K562 (cell line): ENCODE results near the gene PRIM1. TPM values are rescaled to one million over a fixed set of nuclear protein-coding genes. Genes with fewer than 3 reads are reported as not detected.

Source experiments
- ATAC-seq: fragments of 200-7000 bp; cut with Tn5 transposase; 3 replicates; pipeline ENCODE4 v1.9.1; 2020; ENCODE audit warnings: moderate library complexity
- BruUV-seq: library from RNA; stranded (reverse); fragments of 400-500 nt; replicated peaks from 2 replicates; lab custom pipeline; 2021; lab: Mats Ljungman, UMichigan
- CTCF ChIA-PET: fragments of 300-600 bp; formaldehyde crosslinking; extraction: SDS; loops from one replicate; lab custom pipeline; 2021; ENCODE audit warnings: low intra/inter-chr PET ratio; lab: Yijun Ruan, JAX
- POLR2A ChIA-PET: fragments of 300-600, 350-650 bp; sonication (Branson Sonifier 250); formaldehyde crosslinking; extraction: SDS; loops from one replicate; lab custom pipeline; 2021; ENCODE audit warnings: antibody characterized with exemption, inconsistent platforms; lab: Yijun Ruan, JAX
- DNase-seq, 4 experiments: peaks; one replicate each; pipeline versions ENCODE4 v3.0.0 to v3.0.0-alpha.2; 2011 to 2018; ENCODE audit warnings: low spot score in 3 of 4, mixed read lengths in 3 of 4; ENCODE audit errors: extremely low read depth in 1 of 4
- FAIRE-seq: peaks from 2 replicates; lab custom pipeline; 2011; peaks lifted over from hg19 to GRCh38; lab: Jason Lieb, UNC
- H2AFZ ChIP-seq: 2 replicates; pipeline ENCODE4 v1.6.0; 2011; ENCODE audit warnings: low read depth, low read length, control low read depth, inconsistent platforms
- H3K27ac ChIP-seq: fragments of 200-600 bp; 3 replicates; pipeline ENCODE4 v1.8.0; 2011; ENCODE audit warnings: low read depth, mild to moderate bottlenecking, control low read depth, inconsistent platforms, low read length, moderate library complexity, mixed read lengths; ENCODE audit errors: extremely low read depth
- H3K27me3 ChIP-seq, 2 experiments: fragments of 300-600 bp in 1 of 2; 2 replicates in 1 of 2; 3 replicates in 1 of 2; pipeline versions ENCODE4 v1.6.0 to v1.8.0; 2011; ENCODE audit warnings: inconsistent platforms in 2 of 2, low read length in 2 of 2, mild to moderate bottlenecking in 1 of 2, mixed read lengths in 1 of 2, moderate library complexity in 1 of 2; ENCODE audit not compliant: control insufficient read depth in 2 of 2, insufficient read depth in 2 of 2
- H3K36me3 ChIP-seq: fragments of 300-600 bp; 3 replicates; pipeline ENCODE4 v1.8.0; 2011; ENCODE audit warnings: mild to moderate bottlenecking, low read length, inconsistent platforms; ENCODE audit not compliant: control insufficient read depth, insufficient read depth
- H3K4me1 ChIP-seq, 2 experiments: fragments of 200-600 bp in 1 of 2; replicated peaks in 1 of 2; 2 replicates in 1 of 2; 3 replicates in 1 of 2; pipeline versions ENCODE4 v1.5.1 to v1.8.0; 2011; ENCODE audit warnings: inconsistent platforms in 2 of 2, low read length in 2 of 2, mild to moderate bottlenecking in 1 of 2, mixed read lengths in 1 of 2, moderate library complexity in 1 of 2; ENCODE audit not compliant: control insufficient read depth in 2 of 2, insufficient read depth in 2 of 2
- H3K4me2 ChIP-seq: 2 replicates; pipeline ENCODE4 v1.6.1; 2011; ENCODE audit warnings: low read length, control low read depth, inconsistent platforms, mixed read lengths; ENCODE audit not compliant: insufficient read depth
- H3K4me3 ChIP-seq: fragments of 200-600 bp; sonication (generic), shearing (Covaris generic); 2 replicates; pipeline ENCODE4 v1.5.1; 2016; ENCODE audit warnings: control low read depth, inconsistent platforms
- H3K79me2 ChIP-seq: fragments of 200-600 bp; 3 replicates; pipeline ENCODE4 v1.8.0; 2011; ENCODE audit warnings: low read length, inconsistent platforms; ENCODE audit not compliant: control insufficient read depth, insufficient read depth
- H3K9ac ChIP-seq, 2 experiments: 2 replicates each; pipeline versions ENCODE4 v1.6.0 to v1.6.1; 2011; ENCODE audit warnings: low read depth in 2 of 2, low read length in 2 of 2, control low read depth in 1 of 2, inconsistent platforms in 1 of 2, mild to moderate bottlenecking in 1 of 2, mixed read lengths in 1 of 2; ENCODE audit not compliant: insufficient read depth in 1 of 2
- H3K9me1 ChIP-seq: one replicate; pipeline ENCODE4 v1.6.0; 2011; ENCODE audit warnings: inconsistent platforms, mild to moderate bottlenecking, low read length, moderate library complexity; ENCODE audit not compliant: control insufficient read depth, insufficient read depth
- H3K9me3 ChIP-seq: replicated peaks from 2 replicates; pipeline ENCODE4 v1.5.1; 2011; ENCODE audit warnings: low read depth, low read length, inconsistent platforms; ENCODE audit not compliant: control insufficient read depth, insufficient read depth
- H4K20me1 ChIP-seq: replicated peaks from 2 replicates; pipeline ENCODE4 v1.6.1; 2011; ENCODE audit warnings: low read length, inconsistent platforms, mixed read lengths; ENCODE audit not compliant: control insufficient read depth, insufficient read depth
- CHD1 ChIP-seq: fragments of 200-600 bp; sonication (generic); IDR thresholded peaks from one replicate; pipeline ENCODE4 v1.6.1; 2012; ENCODE audit warnings: mild to moderate bottlenecking, moderate library complexity, low read length, inconsistent platforms
- CREM ChIP-seq: IDR thresholded peaks from 2 replicates; pipeline ENCODE4 v1.6.1; 2014; ENCODE audit warnings: antibody characterized with exemption, low read depth
- ESRRB ChIP-seq: fragments of 250-450 bp; sonication (Bioruptor Pico); IDR thresholded peaks from 2 replicates; pipeline ENCODE4 v1.5.0; 2020; ENCODE audit warnings: mild to moderate bottlenecking, moderate library complexity, borderline replicate concordance
- HDAC1 ChIP-seq, 2 experiments: fragments of 450-650 bp; IDR thresholded peaks; 2 replicates each; pipeline ENCODE4 v1.6.1; 2016 to 2017; ENCODE audit warnings: inconsistent platforms in 1 of 2, mild to moderate bottlenecking in 1 of 2, moderate library complexity in 1 of 2
- HES1 ChIP-seq: fragments of 450-650 bp; IDR thresholded peaks from 2 replicates; pipeline ENCODE4 v1.6.1; 2016; ENCODE audit warnings: low read depth, mild to moderate bottlenecking, moderate library complexity
- PHB ChIP-seq: fragments of 250-450 bp; sonication (Bioruptor Pico); IDR thresholded peaks from 2 replicates; pipeline ENCODE4 v1.5.0; 2021
- RNF2 ChIP-seq: sonication (generic); IDR thresholded peaks from 2 replicates; pipeline ENCODE4 v1.6.1; 2016
- SMAD3 ChIP-seq: fragments of 450-650 bp; formaldehyde crosslinking; conservative IDR thresholded peaks from 2 replicates; pipeline ENCODE4 v1.4.0; 2020; ENCODE audit warnings: mild to moderate bottlenecking
- SMARCB1 ChIP-seq: IDR thresholded peaks from 2 replicates; pipeline ENCODE4 v1.6.1; 2011; ENCODE audit warnings: improper control_type of control experiment, low read depth; ENCODE audit not compliant: insufficient read length
- SUPT5H ChIP-seq: fragments of 450-650 bp; IDR thresholded peaks from 2 replicates; pipeline ENCODE4 v1.6.1; 2016
- ZBTB11 ChIP-seq, 3 experiments: fragments of 200-800 bp in 1 of 3; fragments of 250-450 bp in 1 of 3; fragments of 450-650 bp in 1 of 3; sonication (Bioruptor Pico) in 1 of 3; sonication (Bioruptor generic) in 1 of 3; formaldehyde crosslinking in 1 of 3; IDR thresholded peaks; 2 replicates each; pipeline versions ENCODE4 v1.6.1 to v1.8.0; 2016 to 2022; ENCODE audit warnings: mild to moderate bottlenecking in 2 of 3, missing genetic modification characterization in 2 of 3, missing compliant biosample characterization in 1 of 3, moderate library complexity in 1 of 3
- ZNF561 ChIP-seq: fragments of 450-650 bp; formaldehyde crosslinking; conservative IDR thresholded peaks from 2 replicates; pipeline ENCODE4 v1.4.0; 2020; ENCODE audit warnings: mild to moderate bottlenecking, moderate library complexity
- ZNF780A ChIP-seq: fragments of 250-450 bp; sonication (Bioruptor Pico); IDR thresholded peaks from 2 replicates; pipeline ENCODE4 v1.5.0; 2021; ENCODE audit warnings: mild to moderate bottlenecking
- in situ Hi-C: fragments of 300-500 bp; cut with MboI; formaldehyde crosslinking; loops from 4 replicates; pipeline ENCODE4 v1.15.0; 2018; ENCODE audit warnings: inconsistent platforms, mixed read lengths
- intact Hi-C: fragments of 100-400 bp; cut with micrococcal nuclease; formaldehyde crosslinking; loops from 2 replicates; pipeline ENCODE4 v1.14.2; 2022
- polyA plus RNA-seq, 8 experiments: library from polyadenylated mRNA; depleted of rRNA in 4 of 8; stranded (reverse) in 5 of 8; unstranded in 3 of 8; fragments of >200 nt; fragmentation: Nextera tagmentation in 2 of 8; fragmentation: Illumina TruSeq in 1 of 8; extraction: Ambion mirVana in 2 of 8; extraction: Trizol in 1 of 8; gene quantifications; 2 replicates each; pipeline versions ENCODE4 v1.2.1 to v1.2.3, GENCODE V29; 2011 to 2014; ENCODE audit warnings: inconsistent platforms in 1 of 8, missing spikeins in 1 of 8
- total RNA-seq, 7 experiments: library from RNA; depleted of rRNA in 6 of 7; stranded (reverse); fragments of >200 nt in 6 of 7; fragmentation: Illumina TruSeq in 2 of 7; extraction: Trizol in 2 of 7; gene quantifications; 2 replicates each; pipeline versions ENCODE4 v1.2.1 to v1.2.3, GENCODE V29; 2011 to 2021; ENCODE audit warnings: low replicate concordance in 1 of 7
- TF ChIP-seq, protein P1 (sequence below): sonication (generic); formaldehyde crosslinking; IDR thresholded peaks from 2 replicates; pipeline ENCODE4 v1.8.1; 2023; ENCODE audit warnings: mild to moderate bottlenecking, missing genetic modification reagents, moderate library complexity

The PRIM1 gene
- total and polyA plus RNA-seq, 9 of the 15 experiments (the other 6 are each of a cell fraction or from before 2014, with no cell fraction given) = 67.2 to 179 (median 140) TPM

GRCh38 chr12:56787498-56787897, 35.4 kb upstream of the PRIM1 start:
- POLR2A ChIA-PET = interaction anchor here (0.7 to 1.3 kb wide), 2 partner anchors 17 to 457 kb away, joined by 3 read pairs; no protein-coding TSS in a partner anchor
- CTCF ChIA-PET = interaction anchor here (0.6 kb wide), 1 partner anchor 218 kb away, joined by 4 read pairs; no protein-coding TSS in a partner anchor
- peaks cover 6 to 10% of the 10 kb centered on the region in 2 experiments; a peak in 3 of 5 replicates for H3K4me1 ChIP-seq
- H3K27me3 ChIP-seq = peaks cover 5% of the 10 kb centered on the region in 2 experiments; a peak in 2 of 5 replicates
- DNase-seq (no peak), ATAC-seq (no peak), FAIRE-seq (no peak)
- BruUV-seq = no TSS peak
- H3K27ac ChIP-seq = no peak overlapping the region
- in situ Hi-C loops (no loop called here), intact Hi-C loops (no loop called here)
- H2AFZ ChIP-seq = no peak overlapping the region
- H3K4me3 ChIP-seq = no peak overlapping the region
- H3K9ac ChIP-seq = no peak overlapping the region
- H3K9me1 ChIP-seq = no peaks in the 10 kb centered on the region
- no peaks in the 10 kb centered on the region for H3K79me2 ChIP-seq
- no peak overlapping the region for H3K4me2 ChIP-seq
- no peaks in the 10 kb centered on the region for H3K36me3 ChIP-seq
- no peaks in the 10 kb centered on the region for H4K20me1 ChIP-seq
- no peaks in the 10 kb centered on the region for H3K9me3 ChIP-seq
- TF ChIP-seq CHD1 (no peak), HDAC1 (IDR thresholded peaks at IDR 0.05) (no peak), SMAD3 (no peak), ZNF561 (CRISPR knock-in tag) (no peak), ZNF780A (no peak), RNF2 (no peak), SMARCB1 (no peak), CREM (no peak), SUPT5H (no peak), ZBTB11 (CRISPR knock-in tag; IDR thresholded peaks at IDR 0.05) (no peak), ESRRB (no peak), HES1 (no peak), PHB (CRISPR knock-in tag) (no peak)
- TF ChIP-seq, protein P1, sequence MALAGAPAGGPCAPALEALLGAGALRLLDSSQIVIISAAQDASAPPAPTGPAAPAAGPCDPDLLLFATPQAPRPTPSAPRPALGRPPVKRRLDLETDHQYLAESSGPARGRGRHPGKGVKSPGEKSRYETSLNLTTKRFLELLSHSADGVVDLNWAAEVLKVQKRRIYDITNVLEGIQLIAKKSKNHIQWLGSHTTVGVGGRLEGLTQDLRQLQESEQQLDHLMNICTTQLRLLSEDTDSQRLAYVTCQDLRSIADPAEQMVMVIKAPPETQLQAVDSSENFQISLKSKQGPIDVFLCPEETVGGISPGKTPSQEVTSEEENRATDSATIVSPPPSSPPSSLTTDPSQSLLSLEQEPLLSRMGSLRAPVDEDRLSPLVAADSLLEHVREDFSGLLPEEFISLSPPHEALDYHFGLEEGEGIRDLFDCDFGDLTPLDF = no peak
